Sigmoid colon (tissue), 4 donors: ENCODE results near the gene PLEKHA8.

Experiments used
- EP300 ChIP-seq, 4 donors: sonication (generic); formaldehyde crosslinking; IDR thresholded peaks; one replicate each; pipeline ENCODE4 v1.6.1; 2017; ENCODE audit warnings: antibody characterized with exemption in 4 of 4
- POLR2A ChIP-seq, 2 donors: fragments of 450-650 bp; IDR thresholded peaks; one replicate each; pipeline ENCODE4 v1.6.1; 2016; ENCODE audit warnings: antibody characterized with exemption in 2 of 2, mild to moderate bottlenecking in 2 of 2, moderate library complexity in 2 of 2
- TF ChIP-seq, protein P1 (sequence below), 4 experiments: fragments of 450-650 bp in 3 of 4; fragments of 200-600 bp in 1 of 4; IDR thresholded peaks; one replicate each; pipeline ENCODE4 v1.5.1; 2016 to 2019; ENCODE audit warnings: antibody characterized with exemption in 4 of 4, mild to moderate bottlenecking in 3 of 4, moderate library complexity in 2 of 4

DNA sequence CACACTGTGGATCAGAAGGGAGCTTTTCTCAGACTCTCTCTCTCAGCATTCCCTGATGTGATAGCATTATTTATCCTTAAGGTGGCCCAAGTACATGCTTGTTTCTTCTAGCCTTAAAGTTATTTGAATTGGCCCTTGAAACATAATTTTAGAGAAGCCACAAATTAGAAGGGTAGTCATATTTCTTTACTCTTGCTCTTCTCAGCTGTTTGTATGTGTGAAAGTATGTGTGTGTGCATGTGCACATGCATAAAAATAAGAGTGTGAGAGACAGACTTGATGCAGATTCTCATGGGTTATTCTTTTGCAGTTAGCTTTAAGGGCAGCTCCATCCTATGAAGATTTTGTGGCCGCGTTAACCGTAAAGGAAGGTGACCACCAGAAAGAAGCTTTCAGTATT is 50.1 kb downstream of the PLEKHA8 start:
- no peak for TF ChIP-seq EP300 (IDR thresholded peaks at IDR 0.05)
- TF ChIP-seq, protein P1, sequence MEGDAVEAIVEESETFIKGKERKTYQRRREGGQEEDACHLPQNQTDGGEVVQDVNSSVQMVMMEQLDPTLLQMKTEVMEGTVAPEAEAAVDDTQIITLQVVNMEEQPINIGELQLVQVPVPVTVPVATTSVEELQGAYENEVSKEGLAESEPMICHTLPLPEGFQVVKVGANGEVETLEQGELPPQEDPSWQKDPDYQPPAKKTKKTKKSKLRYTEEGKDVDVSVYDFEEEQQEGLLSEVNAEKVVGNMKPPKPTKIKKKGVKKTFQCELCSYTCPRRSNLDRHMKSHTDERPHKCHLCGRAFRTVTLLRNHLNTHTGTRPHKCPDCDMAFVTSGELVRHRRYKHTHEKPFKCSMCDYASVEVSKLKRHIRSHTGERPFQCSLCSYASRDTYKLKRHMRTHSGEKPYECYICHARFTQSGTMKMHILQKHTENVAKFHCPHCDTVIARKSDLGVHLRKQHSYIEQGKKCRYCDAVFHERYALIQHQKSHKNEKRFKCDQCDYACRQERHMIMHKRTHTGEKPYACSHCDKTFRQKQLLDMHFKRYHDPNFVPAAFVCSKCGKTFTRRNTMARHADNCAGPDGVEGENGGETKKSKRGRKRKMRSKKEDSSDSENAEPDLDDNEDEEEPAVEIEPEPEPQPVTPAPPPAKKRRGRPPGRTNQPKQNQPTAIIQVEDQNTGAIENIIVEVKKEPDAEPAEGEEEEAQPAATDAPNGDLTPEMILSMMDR (IDR thresholded peaks at IDR 0.05) = no peak
- no peak for TF ChIP-seq POLR2A (IDR thresholded peaks at IDR 0.05)
